ENCODE measurements around the gene PIP5KL1. TPM values are rescaled to one million over a fixed set of nuclear protein-coding genes. Genes with fewer than 3 reads are reported as not detected.
A peak's percentile ranks its signal among the peaks of the same experiment; 100 is the strongest.

Gene PIP5KL1
- total RNA-seq, 1 experiment from 2014 or later, result 7.8 TPM

- intact Hi-C loops (cut with micrococcal nuclease; ENCODE audit: unreplicated experiment) (no loop called here), in situ Hi-C loops (cut with HindIII; ENCODE audit: low pct_unique_long_range_greater_than_20kb, low sequenced_read_pairs) (no loop called here)
- Histone ChIP-seq H3K27ac (ENCODE audit: low read length) (peak overlapping the region; percentile 94), H3K36me3 (ENCODE audit: control insufficient read depth, insufficient read depth, low read length) (no peaks in the 10 kb centered on the region), H3K9me3 (ENCODE audit: control insufficient read depth, insufficient read depth, low read depth, low read length) (no peaks in the 10 kb centered on the region), H3K4me1 (ENCODE audit: control insufficient read depth, insufficient read depth, low read length) (peaks cover 95% of the 10 kb centered on the region), H3K27me3 (ENCODE audit: control insufficient read depth, insufficient read depth, low read length) (no peaks in the 10 kb centered on the region), H3K4me3 (ENCODE audit: low read depth in 2 of 2, low read length in 2 of 2) (peak overlapping the region in 1 of 2 experiments; percentile 31; a peak in 2 of 4 replicates)
- no peak for TF ChIP-seq SIN3A (IDR thresholded peaks at IDR 0.05; ENCODE audit: borderline replicate concordance, insufficient read depth, low read depth, low read length)
- TF ChIP-seq POLR2AphosphoS5 (IDR thresholded peaks at IDR 0.05; ENCODE audit: low read depth, low read length), result no peak
- TF ChIP-seq REST (IDR thresholded peaks at IDR 0.05; ENCODE audit: insufficient read depth in 1 of 2, low read depth in 2 of 2, low read length in 1 of 2), result no peak
- no peak for TF ChIP-seq TCF7L2 (IDR thresholded peaks at IDR 0.05; ENCODE audit: low read depth, low read length)
- no peak for TF ChIP-seq CTCF (IDR thresholded peaks at IDR 0.05)
- POLR2A ChIA-PET, result no interaction called here
- CTCF ChIA-PET, result interaction anchor here (0.6 kb wide), 2 partner anchors 33 to 69 kb away, joined by 7 to 8 read pairs; no protein-coding TSS in a partner anchor
- ATAC-seq (no peak), DNase-seq (ENCODE audit: low read depth, low spot score) (no peak)
- no TSS peak for BruUV-seq (replicated peaks)
Observed at GRCh38 chr9:127966416-127967150, 36.0 kb upstream of the PIP5KL1 start.

GRCh38 chr9:127965953-127966352 lies 35.4 kb upstream of the PIP5KL1 start:
- POLR2A ChIA-PET, result no interaction called here
- H3K4me1 ChIP-seq (ENCODE audit: control insufficient read depth, insufficient read depth, low read length), result peaks cover 97% of the 10 kb centered on the region
- H3K36me3 ChIP-seq (ENCODE audit: control insufficient read depth, insufficient read depth, low read length), result no peaks in the 10 kb centered on the region
- BruUV-seq (replicated peaks), result no TSS peak
- TF ChIP-seq CTCF (IDR thresholded peaks at IDR 0.05) (no peak), REST (IDR thresholded peaks at IDR 0.05; ENCODE audit: insufficient read depth in 1 of 2, low read depth in 2 of 2, low read length in 1 of 2) (no peak), POLR2AphosphoS5 (IDR thresholded peaks at IDR 0.05; ENCODE audit: low read depth, low read length) (no peak), TCF7L2 (IDR thresholded peaks at IDR 0.05; ENCODE audit: low read depth, low read length) (no peak), SIN3A (IDR thresholded peaks at IDR 0.05; ENCODE audit: borderline replicate concordance, insufficient read depth, low read depth, low read length) (no peak)
- H3K27ac ChIP-seq (ENCODE audit: low read length), result peak overlapping the region; percentile 94
- no peak for ATAC-seq
- H3K4me3 ChIP-seq (ENCODE audit: low read depth in 2 of 2, low read length in 2 of 2), result peak overlapping the region in 1 of 2 experiments; percentile 31; a peak in 2 of 4 replicates
- no peaks in the 10 kb centered on the region for H3K9me3 ChIP-seq (ENCODE audit: control insufficient read depth, insufficient read depth, low read depth, low read length)
- no peak for DNase-seq (ENCODE audit: low read depth, low spot score)
- no peaks in the 10 kb centered on the region for H3K27me3 ChIP-seq (ENCODE audit: control insufficient read depth, insufficient read depth, low read length)
- in situ Hi-C loops (cut with HindIII; ENCODE audit: low pct_unique_long_range_greater_than_20kb, low sequenced_read_pairs) (no loop called here), intact Hi-C loops (cut with micrococcal nuclease; ENCODE audit: unreplicated experiment) (no loop called here)
- CTCF ChIA-PET, result interaction anchor here (0.6 kb wide), 2 partner anchors 33 to 70 kb away, joined by 7 to 8 read pairs; no protein-coding TSS in a partner anchor

Measured in Panc1 (cell line).